Measurements from ENCODE around the gene TMEM119. TPM values are rescaled to one million over a fixed set of nuclear protein-coding genes. Genes with fewer than 3 reads are reported as not detected.

The TMEM119 gene
- total and polyA plus RNA-seq, 9 of the 15 experiments (the other 6 are each of a cell fraction or from before 2014, with no cell fraction given): 0.18 TPM; not detected in 8

GRCh38 chr12:108560321-108560721 is 37.6 kb downstream of the TMEM119 start (continued):
- TF ChIP-seq ATF3 (IDR thresholded peaks at IDR 0.05) (peak; percentile 82), ATF3 (CRISPR knock-in tag; conservative IDR thresholded peaks at IDR 0.05) (no peak), CEBPG (CRISPR knock-in tag; IDR thresholded peaks at IDR 0.05) (peak; percentile 87), CEBPG (tag; conservative IDR thresholded peaks at IDR 0.05 in 1 of 2, IDR thresholded peaks at IDR 0.05 in 1 of 2) (peak; percentile 77 to 95), ZMIZ1 (IDR thresholded peaks at IDR 0.05; ENCODE audit: low read depth in 2 of 2, low read length in 2 of 2) (0 out of 4 replicates have a peak, but pooled peaks of 1 of the 2 experiments have one; percentile 12), ZNF24 (IDR thresholded peaks at IDR 0.05) (no peak), SIN3B (IDR thresholded peaks at IDR 0.05; ENCODE audit: low read depth) (0 out of 2 replicates have a peak, but pooled peaks have one; percentile 3), CREB3 (tag; conservative IDR thresholded peaks at IDR 0.05; ENCODE audit: low read depth) (no peak), ZNF609 (CRISPR knock-in tag; IDR thresholded peaks at IDR 0.05; ENCODE audit: borderline replicate concordance) (no peak), ILF3 (IDR thresholded peaks at IDR 0.05; ENCODE audit: borderline replicate concordance) (no peak), NFIC (IDR thresholded peaks at IDR 0.05) (no peak), GATAD2B (IDR thresholded peaks at IDR 0.05; ENCODE audit: borderline replicate concordance) (no peak), ZNF511 (CRISPR knock-in tag; IDR thresholded peaks at IDR 0.05) (no peak), ATF2 (CRISPR knock-in tag; IDR thresholded peaks at IDR 0.05) (no peak), TAF9B (IDR thresholded peaks at IDR 0.05; ENCODE audit: partially characterized antibody) (no peak), POLR2H (tag; IDR thresholded peaks at IDR 0.05; ENCODE audit: low read depth) (peak; percentile 73)
